Activated T-cell treated with anti-CD3 and anti-CD28 coated beads, Interleukin-2, amount 50 U/mL, for 24 hours (primary cell): ENCODE results near the gene NCBP3.

ENCODE experiments used
- DNase-seq: peaks from one replicate; pipeline ENCODE4 v3.0.0-alpha.2; 2020
- H3K27ac Mint-ChIP-seq: 2 replicates; pipeline ENCODE4 v1.8.0; 2020; ENCODE audit warnings: mild to moderate bottlenecking, mixed read lengths
- H3K27me3 Mint-ChIP-seq: 2 replicates; pipeline ENCODE4 v1.8.0; 2020; ENCODE audit warnings: mixed read lengths
- H3K36me3 Mint-ChIP-seq: 2 replicates; pipeline ENCODE4 v1.8.0; 2020; ENCODE audit warnings: low read depth, mixed read lengths
- H3K4me1 Mint-ChIP-seq: 2 replicates; pipeline ENCODE4 v1.8.0; 2020; ENCODE audit warnings: low read depth, mixed read lengths
- H3K4me3 Mint-ChIP-seq: 2 replicates; pipeline ENCODE4 v1.8.0; 2020; ENCODE audit warnings: mild to moderate bottlenecking, moderate library complexity, mixed read lengths
- H3K9me3 Mint-ChIP-seq: 2 replicates; pipeline ENCODE4 v1.8.0; 2020; ENCODE audit warnings: mixed read lengths

NCBP3 gene

DNA sequence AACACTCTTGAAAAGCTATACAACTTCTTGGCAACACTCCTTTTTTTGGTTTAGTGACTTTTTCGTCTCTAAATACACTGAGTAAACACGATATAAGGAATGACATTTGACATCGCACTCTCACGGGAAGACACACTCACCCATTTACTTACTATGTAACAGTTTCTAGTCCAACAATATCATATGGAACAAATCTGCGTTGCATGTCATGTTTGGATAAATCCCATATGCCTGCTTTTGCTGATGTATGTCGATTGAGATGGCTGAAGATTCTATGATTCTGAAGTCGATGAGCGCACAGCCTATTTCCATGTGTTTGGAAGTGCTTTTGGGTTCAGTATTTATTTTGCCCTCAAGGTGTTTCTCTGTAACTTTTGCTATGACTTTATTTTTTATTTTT is 63.3 kb downstream of the NCBP3 start:
- H3K4me1 Mint-ChIP-seq: no peaks in the 10 kb centered on the region
- H3K9me3 Mint-ChIP-seq: no peaks in the 10 kb centered on the region
- H3K27ac Mint-ChIP-seq: no peak overlapping the region
- no peaks in the 10 kb centered on the region for H3K36me3 Mint-ChIP-seq
- no peak for DNase-seq
- no peaks in the 10 kb centered on the region for H3K27me3 Mint-ChIP-seq
- H3K4me3 Mint-ChIP-seq: no peak overlapping the region

- no peak overlapping the region for H3K4me3 Mint-ChIP-seq
- H3K4me1 Mint-ChIP-seq: no peaks in the 10 kb centered on the region
- DNase-seq: no peak
Measured at GRCh38 chr17:3780986-3781385, 65.1 kb downstream of the NCBP3 start.

GRCh38 chr17:3777366-3778120 is 68.5 kb downstream of the NCBP3 start:
- no peak overlapping the region for H3K27ac Mint-ChIP-seq
- H3K36me3 Mint-ChIP-seq: no peaks in the 10 kb centered on the region
- no peak for DNase-seq

More at GRCh38 chr17:3780986-3781385, 65.1 kb downstream of the NCBP3 start:
- H3K27ac Mint-ChIP-seq: no peak overlapping the region
- no peaks in the 10 kb centered on the region for H3K36me3 Mint-ChIP-seq
- no peaks in the 10 kb centered on the region for H3K27me3 Mint-ChIP-seq
- H3K9me3 Mint-ChIP-seq: no peaks in the 10 kb centered on the region

DNA sequence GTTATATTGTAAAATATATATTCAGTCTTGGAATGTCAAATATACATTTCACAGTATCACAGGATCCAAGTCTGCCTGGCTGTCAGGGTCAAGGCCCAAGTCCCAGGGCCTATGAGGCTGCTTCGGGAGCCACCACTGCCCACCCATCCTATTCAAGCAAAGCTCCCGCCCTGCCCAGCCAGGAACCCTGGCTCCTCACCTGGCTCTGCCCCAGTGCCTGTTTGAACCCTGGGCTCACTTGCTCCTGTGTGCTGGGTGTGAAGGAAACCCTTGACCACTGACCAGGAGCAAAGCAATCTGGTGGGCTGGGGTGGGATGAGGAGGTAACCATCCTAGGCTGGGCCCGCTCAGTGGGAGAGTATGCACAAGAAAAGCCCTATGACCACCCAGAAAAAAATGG is 72.1 kb downstream of the NCBP3 start:
- Mint-ChIP-seq H3K4me1 (peaks cover 28% of the 10 kb centered on the region), H3K9me3 (no peaks in the 10 kb centered on the region), H3K4me3 (no peak overlapping the region), H3K27ac (no peak overlapping the region), H3K27me3 (peaks cover 5% of the 10 kb centered on the region), H3K36me3 (no peaks in the 10 kb centered on the region)
- DNase-seq: no peak

More at GRCh38 chr17:3777366-3778120, 68.5 kb downstream of the NCBP3 start:
- Mint-ChIP-seq H3K27me3 (no peaks in the 10 kb centered on the region), H3K4me3 (no peak overlapping the region), H3K4me1 (peaks cover 2% of the 10 kb centered on the region), H3K9me3 (no peaks in the 10 kb centered on the region)

DNA sequence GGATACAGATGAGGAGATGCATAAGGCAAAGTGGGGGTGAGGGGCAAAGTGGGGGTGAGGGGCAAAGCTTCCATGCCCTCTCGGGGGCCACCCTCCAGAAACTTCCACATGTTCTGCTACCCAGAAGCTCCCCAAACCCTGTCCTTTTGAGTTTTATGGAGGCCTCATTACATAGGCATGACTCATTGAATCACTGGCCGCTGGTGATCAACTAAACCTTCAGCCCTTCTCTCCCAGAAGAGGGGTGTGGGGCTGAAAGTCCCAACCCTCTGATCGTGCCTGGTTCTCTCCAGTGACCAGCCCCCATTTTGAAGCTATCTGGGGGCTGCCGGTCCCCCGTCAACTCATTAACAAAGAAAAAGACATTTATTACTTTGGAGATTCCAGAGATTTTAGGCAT is 72.5 kb downstream of the NCBP3 start:
- DNase-seq: no peak
- no peak overlapping the region for H3K4me3 Mint-ChIP-seq
- H3K27me3 Mint-ChIP-seq: peaks cover 5% of the 10 kb centered on the region
- no peaks in the 10 kb centered on the region for H3K9me3 Mint-ChIP-seq
- H3K27ac Mint-ChIP-seq: no peak overlapping the region
- H3K4me1 Mint-ChIP-seq: peaks cover 33% of the 10 kb centered on the region
- no peaks in the 10 kb centered on the region for H3K36me3 Mint-ChIP-seq

DNA sequence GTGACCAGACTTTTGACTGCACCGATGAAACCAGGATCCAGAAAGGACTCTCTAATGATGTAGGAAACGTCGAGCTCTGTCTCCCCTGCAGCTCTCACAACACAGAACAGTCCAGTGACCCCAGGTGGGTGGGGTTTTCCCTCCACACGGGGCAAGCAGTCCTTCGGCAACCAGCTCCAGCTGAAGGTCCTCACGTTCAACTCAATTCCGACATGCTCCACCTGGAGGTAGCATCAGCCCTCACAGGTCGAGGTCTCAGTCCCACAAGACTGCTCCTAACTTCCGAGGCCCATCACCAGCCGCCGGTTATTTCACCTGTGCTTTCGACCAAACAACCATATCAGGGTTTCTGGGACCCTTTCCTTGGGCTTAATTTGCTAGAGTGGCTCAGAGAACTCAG is 73.3 kb downstream of the NCBP3 start:
- no peak for DNase-seq
- no peak overlapping the region for H3K4me3 Mint-ChIP-seq
- H3K27me3 Mint-ChIP-seq: peaks cover 5% of the 10 kb centered on the region
- H3K27ac Mint-ChIP-seq: no peak overlapping the region
- H3K4me1 Mint-ChIP-seq: peaks cover 39% of the 10 kb centered on the region
- H3K9me3 Mint-ChIP-seq: no peaks in the 10 kb centered on the region
- no peaks in the 10 kb centered on the region for H3K36me3 Mint-ChIP-seq

DNA sequence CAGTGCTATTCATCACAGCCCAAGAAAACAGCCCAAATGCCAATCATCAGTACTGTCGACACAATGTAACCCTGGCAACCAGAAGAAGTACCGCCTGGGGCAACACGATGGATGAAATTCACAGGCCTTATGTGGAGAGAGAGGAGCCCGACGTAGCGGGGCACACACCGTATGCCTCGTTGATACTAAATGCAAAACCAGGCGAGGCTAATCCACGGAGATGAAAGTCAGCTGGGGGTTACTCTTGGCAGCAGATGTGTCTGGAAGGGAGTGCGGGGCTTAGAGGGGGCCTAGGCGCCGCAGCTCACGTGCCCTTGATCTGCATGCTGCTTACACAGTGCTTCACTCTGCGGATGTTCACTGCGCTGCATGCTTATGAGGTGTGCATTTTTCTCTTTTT is 74.9 kb downstream of the NCBP3 start:
- peaks cover 5% of the 10 kb centered on the region for H3K27me3 Mint-ChIP-seq
- peak overlapping the region; percentile 6 for H3K27ac Mint-ChIP-seq
- no peaks in the 10 kb centered on the region for H3K36me3 Mint-ChIP-seq
- H3K9me3 Mint-ChIP-seq: no peaks in the 10 kb centered on the region
- H3K4me3 Mint-ChIP-seq: no peak overlapping the region
- H3K4me1 Mint-ChIP-seq: peaks cover 50% of the 10 kb centered on the region
- no peak for DNase-seq

GRCh38 chr17:3770466-3770865 is 75.6 kb downstream of the NCBP3 start:
- peaks cover 57% of the 10 kb centered on the region for H3K4me1 Mint-ChIP-seq
- H3K27me3 Mint-ChIP-seq: peaks cover 5% of the 10 kb centered on the region
- no peak for DNase-seq
- H3K4me3 Mint-ChIP-seq: no peak overlapping the region
- no peaks in the 10 kb centered on the region for H3K9me3 Mint-ChIP-seq
- H3K27ac Mint-ChIP-seq: no peak overlapping the region
- H3K36me3 Mint-ChIP-seq: no peaks in the 10 kb centered on the region

- Mint-ChIP-seq H3K4me1 (peaks cover 73% of the 10 kb centered on the region), H3K27ac (no peak overlapping the region), H3K4me3 (no peak overlapping the region)
Measured at GRCh38 chr17:3768769-3769168, 77.3 kb downstream of the NCBP3 start.

GRCh38 chr17:3768341-3768740 is 77.7 kb downstream of the NCBP3 start:
- Mint-ChIP-seq H3K27me3 (peaks cover 5% of the 10 kb centered on the region), H3K4me1 (peaks cover 77% of the 10 kb centered on the region), H3K36me3 (no peaks in the 10 kb centered on the region), H3K4me3 (no peak overlapping the region), H3K9me3 (no peaks in the 10 kb centered on the region), H3K27ac (no peak overlapping the region)
- no peak for DNase-seq

More at GRCh38 chr17:3768769-3769168, 77.3 kb downstream of the NCBP3 start:
- H3K9me3 Mint-ChIP-seq: no peaks in the 10 kb centered on the region
- peaks cover 5% of the 10 kb centered on the region for H3K27me3 Mint-ChIP-seq
- no peaks in the 10 kb centered on the region for H3K36me3 Mint-ChIP-seq
- no peak for DNase-seq

GRCh38 chr17:3766779-3767178 is 79.3 kb downstream of the NCBP3 start:
- H3K27me3 Mint-ChIP-seq: peaks cover 1% of the 10 kb centered on the region
- no peak overlapping the region for H3K27ac Mint-ChIP-seq
- no peaks in the 10 kb centered on the region for H3K36me3 Mint-ChIP-seq
- no peaks in the 10 kb centered on the region for H3K9me3 Mint-ChIP-seq
- no peak overlapping the region for H3K4me3 Mint-ChIP-seq
- DNase-seq: no peak
- peaks cover 79% of the 10 kb centered on the region for H3K4me1 Mint-ChIP-seq

DNA sequence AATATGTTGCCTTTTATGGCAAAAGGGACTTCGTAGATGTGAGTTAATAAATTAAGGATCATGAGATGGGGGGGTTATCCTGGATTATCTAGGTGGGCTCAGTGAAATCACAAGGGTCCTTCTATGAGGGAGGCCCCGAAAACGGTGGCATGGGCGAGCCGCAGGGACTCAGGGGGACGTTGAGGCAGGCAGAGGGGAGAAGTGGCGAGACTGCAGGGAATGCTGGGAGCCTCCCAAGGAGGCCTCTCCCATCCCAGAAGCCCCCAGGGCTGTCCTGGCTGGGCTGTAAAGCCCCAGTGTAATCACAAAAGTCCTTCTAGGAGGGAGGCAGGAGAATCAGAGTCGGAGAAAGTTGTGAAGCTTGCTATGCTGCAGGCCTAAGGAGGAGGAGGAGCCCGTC is 80.1 kb downstream of the NCBP3 start:
- Mint-ChIP-seq H3K27ac (peak overlapping the region; percentile 94), H3K4me3 (peak overlapping the region; percentile 49), H3K4me1 (peaks cover 74% of the 10 kb centered on the region), H3K9me3 (no peaks in the 10 kb centered on the region), H3K27me3 (no peaks in the 10 kb centered on the region), H3K36me3 (peaks cover under 1% of the 10 kb centered on the region)
- no peak for DNase-seq

- Mint-ChIP-seq H3K4me1 (peaks cover 58% of the 10 kb centered on the region), H3K36me3 (peaks cover 8% of the 10 kb centered on the region), H3K27ac (peak overlapping the region; percentile 89)
Measured at GRCh38 chr17:3763777-3764170, 82.3 kb downstream of the NCBP3 start.

DNA sequence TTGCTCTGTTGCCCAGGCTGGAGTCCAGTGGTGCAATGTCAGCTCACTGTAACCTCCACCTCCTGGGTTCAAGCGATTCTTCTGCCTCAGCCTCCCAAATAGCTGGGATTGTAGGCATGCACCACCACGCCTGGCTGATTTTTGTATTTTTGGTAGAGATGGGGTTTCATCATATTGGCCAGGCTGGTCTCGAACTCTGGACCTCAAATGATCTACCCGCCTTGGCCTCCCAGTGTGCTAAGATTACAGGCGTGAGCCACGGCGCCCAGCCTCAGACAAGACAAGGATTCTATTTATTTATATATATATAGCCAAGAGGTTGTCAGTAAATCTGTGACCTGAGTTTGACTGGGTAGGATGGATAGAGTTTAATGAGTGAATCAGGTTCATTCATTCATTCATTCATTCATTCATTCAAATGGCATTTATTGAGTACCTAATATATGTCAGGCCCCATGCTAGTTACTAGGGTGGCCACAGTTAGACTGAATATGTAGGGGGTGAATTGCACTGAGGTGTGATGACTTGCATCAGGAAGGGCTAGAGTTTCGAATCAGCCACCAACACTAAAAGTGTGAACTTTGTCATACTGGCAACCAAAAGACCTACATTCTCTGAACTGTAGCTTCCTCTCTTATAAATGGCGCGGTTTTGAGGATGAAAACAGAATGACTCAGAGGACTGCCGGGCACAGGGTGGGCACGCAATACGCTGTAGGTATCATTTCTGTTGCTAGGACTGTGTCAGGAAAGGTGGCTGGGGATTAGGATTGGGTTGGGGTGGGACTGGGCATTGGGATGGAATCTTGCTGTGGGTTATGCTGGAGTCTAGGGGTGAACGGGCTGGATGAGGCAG is 82.9 kb downstream of the NCBP3 start:
- peak overlapping the region; percentile 89 for H3K27ac Mint-ChIP-seq
- DNase-seq: no peak
- H3K36me3 Mint-ChIP-seq: peaks cover 8% of the 10 kb centered on the region
- H3K9me3 Mint-ChIP-seq: peaks cover 7% of the 10 kb centered on the region
- peaks cover 52% of the 10 kb centered on the region for H3K4me1 Mint-ChIP-seq
- no peaks in the 10 kb centered on the region for H3K27me3 Mint-ChIP-seq
- H3K4me3 Mint-ChIP-seq: peak overlapping the region; percentile 31

More at GRCh38 chr17:3763777-3764170, 82.3 kb downstream of the NCBP3 start:
- DNase-seq: no peak
- Mint-ChIP-seq H3K27me3 (no peaks in the 10 kb centered on the region), H3K4me3 (peak overlapping the region; percentile 31), H3K9me3 (peaks cover 7% of the 10 kb centered on the region)

DNA sequence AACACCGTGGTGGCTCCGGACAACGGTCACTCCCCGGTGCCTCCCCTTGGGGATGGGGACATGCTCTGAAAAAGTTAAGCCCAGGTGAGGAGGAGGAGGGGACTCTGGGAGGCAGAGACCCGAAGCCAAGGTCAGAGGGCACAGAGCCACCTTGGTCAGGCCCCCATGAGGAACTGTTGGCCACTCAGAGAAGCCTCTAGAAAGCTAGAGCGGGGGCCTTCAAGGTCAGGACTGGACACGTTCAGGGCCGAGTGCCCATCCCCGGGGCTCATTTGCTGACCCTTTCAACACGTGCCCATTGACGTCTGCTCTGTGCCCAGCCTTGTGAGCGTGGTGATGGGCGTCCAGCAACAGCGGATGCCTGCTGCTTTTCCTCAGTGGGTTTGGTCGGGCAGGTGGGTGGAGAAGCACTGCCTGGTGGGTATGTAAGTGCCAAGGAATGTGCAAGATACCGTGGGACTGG is 84.1 kb downstream of the NCBP3 start:
- Mint-ChIP-seq H3K36me3 (peaks cover 8% of the 10 kb centered on the region), H3K4me3 (no peak overlapping the region), H3K27ac (peak overlapping the region; percentile 50), H3K9me3 (peaks cover 7% of the 10 kb centered on the region), H3K4me1 (peaks cover 44% of the 10 kb centered on the region), H3K27me3 (no peaks in the 10 kb centered on the region)
- no peak for DNase-seq
